ENCODE data around the gene IRF3.
"Not testable (repeated sequence)": the region's sequence is repeated elsewhere in the genome, so short reads cannot be mapped to it uniquely, and the experiment has no call there.

The IRF3 gene

GRCh38 chr19:49645592-49645991 is 20.1 kb downstream of the IRF3 start:
- FAIRE-seq: no peak

DNA sequence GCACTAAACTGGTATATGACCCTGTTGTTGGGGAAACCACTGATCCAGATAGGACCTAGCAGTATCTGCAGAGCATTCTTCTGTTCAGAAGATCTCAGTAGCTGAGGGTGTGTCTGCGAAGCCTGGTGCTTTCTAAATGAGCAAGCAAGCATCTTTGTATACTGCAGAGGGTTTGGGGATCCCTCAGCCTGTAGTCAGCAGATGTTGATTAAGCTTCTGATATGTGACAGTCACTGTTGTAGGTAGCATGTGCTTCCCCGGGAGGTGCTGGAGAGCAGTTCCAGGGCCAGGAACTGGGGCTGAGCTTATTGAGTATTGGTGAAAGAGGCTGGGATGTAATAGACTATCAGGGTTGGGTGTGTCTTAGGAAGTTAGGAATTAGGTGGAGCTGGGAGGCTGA is 22.2 kb downstream of the IRF3 start:
- FAIRE-seq: no peak

DNA sequence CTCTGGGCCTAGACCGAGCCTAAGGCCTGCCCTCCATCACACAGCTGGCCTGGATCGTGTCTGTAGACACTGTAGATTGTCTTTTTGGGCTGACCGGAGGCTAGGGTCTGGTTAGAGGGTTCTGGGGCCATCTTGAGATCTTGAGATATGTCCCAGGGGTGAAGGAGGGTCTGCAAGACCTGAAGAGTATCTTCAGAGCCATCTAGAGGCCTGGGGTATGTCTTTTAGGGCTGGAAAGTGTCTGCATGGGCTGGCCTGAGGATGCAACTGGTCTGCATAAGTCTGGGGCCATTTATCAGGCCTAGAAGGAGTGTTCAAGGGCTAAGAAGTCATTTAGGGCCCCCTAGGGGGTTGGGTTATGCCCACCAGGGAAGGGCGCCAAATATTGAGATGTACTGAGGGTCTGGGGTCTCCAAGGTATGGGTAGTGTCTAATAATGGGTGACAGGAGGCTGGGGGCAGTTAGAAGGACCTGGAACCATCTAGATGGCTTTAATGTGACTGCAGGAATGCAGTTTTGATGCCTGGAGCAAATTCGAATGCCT is 23.1 kb downstream of the IRF3 start:
- FAIRE-seq: no peak

- peak; percentile 96 for FAIRE-seq
These were observed 23.8 kb downstream of the IRF3 start, which contains the start of gene SCAF1 for GRCh38 chr19:49641688-49642491. Gene SCAF1, plus strand, starts transcription at chr19:49642209. Its CDS starts 2,818 bp downstream, at chr19:49645027.

- FAIRE-seq: peak; percentile 100
These were observed 25.4 kb downstream of the IRF3 start, which contains the start of gene RRAS for GRCh38 chr19:49640113-49640898. Gene RRAS, minus strand, starts transcription at chr19:49640143. Its CDS starts 45 bp downstream, at chr19:49640098.

DNA sequence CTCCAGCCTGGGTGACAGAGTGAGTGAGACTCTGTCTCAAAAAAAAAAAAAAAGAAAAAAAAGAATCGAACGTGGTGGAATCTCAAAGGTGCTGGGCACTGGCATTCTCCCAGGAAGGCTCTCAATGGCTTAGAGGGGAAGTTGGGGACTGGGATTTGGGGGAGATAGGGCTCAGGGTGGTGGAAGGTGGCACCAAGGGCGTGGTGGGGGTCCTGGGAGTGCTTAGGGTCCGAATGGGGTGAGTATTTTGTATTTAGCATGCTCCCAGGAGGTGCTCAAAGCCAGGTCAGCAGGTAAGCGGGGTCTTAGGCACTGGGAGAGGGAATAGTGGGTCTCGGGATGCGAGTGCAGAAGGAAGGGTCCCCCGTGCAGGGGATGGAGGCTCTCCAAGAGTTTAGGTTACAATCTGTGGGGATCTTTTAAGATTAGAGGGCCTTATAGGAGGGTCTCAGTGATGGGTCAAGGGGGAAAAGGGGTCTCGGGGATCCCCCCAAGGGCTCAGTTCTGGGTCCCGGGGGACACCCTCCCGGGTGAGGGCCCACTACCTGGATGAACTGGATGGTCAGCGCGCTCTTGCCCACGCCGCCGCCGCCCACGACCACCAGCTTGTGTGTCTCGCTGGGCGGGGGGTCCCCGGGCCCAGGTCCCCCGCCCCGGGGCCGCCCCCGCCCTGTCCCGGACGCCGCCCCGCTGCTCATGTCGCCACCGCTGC is 26.1 kb downstream of the IRF3 start:
- FAIRE-seq: no peak

GRCh38 chr19:49637821-49638738 is 27.6 kb downstream of the IRF3 start:
- peak; percentile 50 for FAIRE-seq

DNA sequence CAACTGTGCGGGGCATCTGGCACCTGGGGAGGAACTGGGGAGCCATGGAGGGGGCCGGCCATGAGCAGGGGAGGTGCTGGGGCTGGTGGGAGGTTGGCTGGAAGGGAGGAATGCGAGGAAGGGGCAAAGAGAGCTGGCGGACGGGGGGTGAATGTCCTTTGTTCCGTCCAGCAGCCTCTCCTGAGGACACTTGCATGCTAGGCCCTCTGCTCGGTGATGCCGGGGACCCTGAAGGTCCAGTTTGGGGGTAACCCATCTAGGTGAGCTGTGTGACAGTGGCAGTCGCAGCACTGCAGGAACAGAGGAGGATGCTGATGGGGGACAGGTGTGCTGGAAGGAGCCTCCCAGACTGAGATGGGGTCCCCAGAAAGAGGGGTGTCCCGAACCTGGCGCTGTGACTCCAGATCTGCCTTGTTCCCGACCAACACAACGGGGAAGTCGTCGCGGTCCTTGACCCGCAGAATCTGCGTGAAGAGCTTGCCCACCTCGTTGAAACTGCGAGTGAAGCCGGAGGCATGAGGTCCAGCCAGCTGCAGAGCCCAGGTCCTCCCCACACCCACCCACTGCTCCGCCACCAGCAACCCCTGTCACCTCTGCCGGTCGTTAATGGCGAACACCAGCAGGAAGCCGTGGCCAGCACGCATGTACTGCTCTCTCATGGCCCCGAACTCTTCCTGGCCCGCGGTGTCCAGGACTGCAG is 29.3 kb downstream of the IRF3 start:
- FAIRE-seq: no peak

DNA sequence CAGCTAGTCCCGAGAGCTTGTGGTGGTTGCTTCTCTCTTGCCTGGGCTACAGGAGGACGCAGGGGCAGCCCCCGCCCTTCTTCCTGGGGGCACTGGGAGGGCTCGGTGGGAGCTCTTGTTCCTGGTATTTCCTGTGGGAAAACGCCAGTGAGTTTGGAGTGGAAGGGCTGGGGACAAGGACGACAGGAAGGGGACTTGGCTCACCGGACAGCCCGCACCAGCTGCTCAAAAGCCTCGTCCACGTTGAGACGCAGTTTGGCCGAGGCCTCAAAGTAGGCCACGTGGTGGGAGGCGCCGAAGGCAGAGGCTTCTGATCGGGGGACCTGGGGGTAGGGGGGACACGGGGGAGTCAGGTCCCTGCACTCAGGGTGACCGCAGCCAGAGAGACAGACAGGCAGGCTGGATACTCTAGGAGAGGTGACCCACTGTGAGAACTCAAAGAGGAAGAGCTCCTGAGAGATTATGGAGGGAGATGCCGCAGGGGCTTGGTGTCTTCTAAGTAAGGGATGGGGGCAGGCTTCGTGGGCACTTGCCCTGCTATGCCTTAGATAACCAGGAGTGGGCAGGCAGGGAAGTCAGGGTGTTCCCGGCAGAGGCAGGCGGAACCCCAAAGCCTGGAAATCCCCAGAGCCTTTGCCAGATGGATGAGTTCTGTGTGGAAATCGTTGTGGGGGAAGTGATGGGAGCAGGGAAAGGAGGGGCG is 30.0 kb downstream of the IRF3 start:
- no peak for FAIRE-seq

DNA sequence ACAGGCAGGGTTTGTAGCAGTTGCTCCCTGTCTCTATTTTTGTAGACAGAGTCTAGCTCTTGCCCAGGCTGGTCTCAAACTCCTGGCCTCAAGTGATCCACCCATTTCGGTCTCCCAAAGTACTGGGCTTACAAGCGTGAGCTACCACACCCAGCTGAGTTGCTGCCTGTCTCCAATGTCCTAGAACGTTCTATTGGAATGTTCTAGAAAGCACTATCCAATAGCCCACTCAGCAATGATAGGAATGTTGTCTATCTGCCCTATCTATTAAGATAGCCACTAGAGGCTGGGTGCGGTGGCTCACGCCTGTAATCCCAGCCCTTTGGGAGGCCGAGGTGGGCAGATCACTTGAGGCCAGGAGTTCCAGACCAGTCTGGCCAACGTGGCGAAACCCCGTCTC is 32.4 kb downstream of the IRF3 start:
- FAIRE-seq: not testable (repeated sequence)

- FAIRE-seq: no peak
These were observed 33.1 kb downstream of the IRF3 start for GRCh38 chr19:49632576-49632975.

GRCh38 chr19:49631610-49632192 is 34.0 kb downstream of the IRF3 start:
- FAIRE-seq: no peak

GRCh38 chr19:49631014-49631588 is 34.6 kb downstream of the IRF3 start:
- no peak for FAIRE-seq

DNA sequence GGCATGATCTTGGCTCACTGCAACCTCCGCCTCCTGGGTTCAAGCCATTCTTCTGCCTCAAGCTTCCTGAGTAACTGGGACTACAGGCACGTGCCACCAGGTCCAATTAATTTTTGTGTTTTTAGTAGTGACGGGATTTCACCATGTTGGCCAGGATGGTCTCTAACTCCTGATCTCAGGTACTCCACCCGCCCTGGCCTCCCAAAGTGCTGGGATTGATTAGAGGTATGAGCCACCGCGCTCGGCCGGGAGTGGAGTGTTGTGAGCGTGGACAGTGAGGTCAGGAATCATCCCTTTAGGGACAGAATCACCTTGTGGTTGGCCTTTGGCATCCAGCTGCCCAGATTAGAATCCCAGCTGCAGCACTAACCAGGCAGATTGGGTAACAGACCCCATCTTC is 36.0 kb downstream of the IRF3 start:
- no peak for FAIRE-seq

DNA sequence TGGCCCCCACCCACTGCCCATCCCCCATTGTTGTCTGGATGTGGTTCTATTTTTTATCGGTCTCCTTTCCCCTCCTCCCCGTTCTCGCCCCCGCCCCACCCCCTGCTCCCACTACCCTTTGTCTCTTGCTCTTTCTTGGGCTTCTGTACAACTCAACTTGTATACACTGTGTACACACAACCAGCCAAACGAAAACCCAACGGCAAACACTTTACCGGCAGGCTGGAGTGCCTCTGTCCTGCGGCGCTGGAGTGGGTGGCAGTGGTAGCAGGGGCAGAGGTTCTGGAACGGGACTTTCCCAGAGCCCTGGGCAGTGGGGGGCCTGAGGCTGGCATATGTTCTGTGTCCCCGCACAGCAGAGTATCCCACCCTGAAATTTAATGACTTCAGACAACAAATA is 39.4 kb downstream of the IRF3 start:
- no peak for FAIRE-seq

- FAIRE-seq: no peak
These were observed 40.4 kb downstream of the IRF3 start for GRCh38 chr19:49624967-49625910.

GRCh38 chr19:49617860-49618259 is 47.8 kb downstream of the IRF3 start:
- FAIRE-seq: not testable (repeated sequence)

DNA sequence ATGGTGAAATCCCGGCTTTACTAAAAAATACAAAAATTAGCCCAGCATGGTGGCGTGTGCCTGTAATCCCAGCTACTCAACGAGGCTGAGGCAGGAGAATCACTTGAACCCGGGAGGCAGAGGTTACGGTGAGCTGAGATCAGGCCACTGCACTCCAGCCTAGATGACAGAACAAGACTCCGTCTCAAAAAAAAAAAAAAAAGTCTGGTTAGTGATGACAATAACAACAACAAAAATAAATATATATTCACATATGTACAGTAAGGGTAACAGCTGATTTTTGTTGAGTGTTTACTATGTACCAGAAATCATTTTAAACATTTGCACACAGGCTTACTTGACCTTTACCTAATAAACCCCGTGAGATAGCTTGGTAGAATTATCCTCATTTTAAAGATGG is 48.7 kb downstream of the IRF3 start:
- no peak for FAIRE-seq

GRCh38 chr19:49616532-49616931 is 49.1 kb downstream of the IRF3 start:
- FAIRE-seq: no peak

Data from G401.6 (cell line).